Measurements from ENCODE around the gene FBXL17. TPM values are rescaled to one million over a fixed set of nuclear protein-coding genes. Genes with fewer than 3 reads are reported as not detected.

The FBXL17 gene
- polyA plus RNA-seq, 2 of the 4 experiments (the other 2 are of a cell fraction), result 8.7 to 9.1 TPM

GRCh38 chr5:107933326-107933725 lies 448.6 kb downstream of the FBXL17 start:
- Histone ChIP-seq H3K27ac (no peak overlapping the region), H3K4me1 (no peaks in the 10 kb centered on the region), H3K4me3 (no peak overlapping the region), H3K9me3 (no peaks in the 10 kb centered on the region), H3K4me2 (no peak overlapping the region)
- no peak for ATAC-seq
- no peak for TF ChIP-seq RAD21 (conservative IDR thresholded peaks at IDR 0.05 in 1 of 2, IDR thresholded peaks at IDR 0.05 in 1 of 2)
- TF ChIP-seq CBX8 (IDR thresholded peaks at IDR 0.05), result no peak
- TF ChIP-seq ZC3H11A (IDR thresholded peaks at IDR 0.05), result no peak
- TF ChIP-seq JUNB (IDR thresholded peaks at IDR 0.05), result no peak
- TF ChIP-seq HOXB5 (CRISPR knock-in tag; IDR thresholded peaks at IDR 0.05), result no peak
- no peak for TF ChIP-seq JUN (IDR thresholded peaks at IDR 0.05)
- TF ChIP-seq, protein P1, sequence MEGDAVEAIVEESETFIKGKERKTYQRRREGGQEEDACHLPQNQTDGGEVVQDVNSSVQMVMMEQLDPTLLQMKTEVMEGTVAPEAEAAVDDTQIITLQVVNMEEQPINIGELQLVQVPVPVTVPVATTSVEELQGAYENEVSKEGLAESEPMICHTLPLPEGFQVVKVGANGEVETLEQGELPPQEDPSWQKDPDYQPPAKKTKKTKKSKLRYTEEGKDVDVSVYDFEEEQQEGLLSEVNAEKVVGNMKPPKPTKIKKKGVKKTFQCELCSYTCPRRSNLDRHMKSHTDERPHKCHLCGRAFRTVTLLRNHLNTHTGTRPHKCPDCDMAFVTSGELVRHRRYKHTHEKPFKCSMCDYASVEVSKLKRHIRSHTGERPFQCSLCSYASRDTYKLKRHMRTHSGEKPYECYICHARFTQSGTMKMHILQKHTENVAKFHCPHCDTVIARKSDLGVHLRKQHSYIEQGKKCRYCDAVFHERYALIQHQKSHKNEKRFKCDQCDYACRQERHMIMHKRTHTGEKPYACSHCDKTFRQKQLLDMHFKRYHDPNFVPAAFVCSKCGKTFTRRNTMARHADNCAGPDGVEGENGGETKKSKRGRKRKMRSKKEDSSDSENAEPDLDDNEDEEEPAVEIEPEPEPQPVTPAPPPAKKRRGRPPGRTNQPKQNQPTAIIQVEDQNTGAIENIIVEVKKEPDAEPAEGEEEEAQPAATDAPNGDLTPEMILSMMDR (IDR thresholded peaks at IDR 0.05), result no peak
- no peak for TF ChIP-seq CBX2 (IDR thresholded peaks at IDR 0.05; ENCODE audit: borderline replicate concordance, low read depth)
- no peak for TF ChIP-seq SREBF2 (IDR thresholded peaks at IDR 0.05)
- no peak for TF ChIP-seq HOXB13 (CRISPR knock-in tag; IDR thresholded peaks at IDR 0.05; ENCODE audit: low read depth)
- no peak for DNase-seq (ENCODE audit: low read depth in 1 of 2, low spot score in 1 of 2)
- ChIA-PET POLR2A (no interaction called here), CTCF (no interaction called here)
- 71% methylated on average over 3 of the region's 3 CpGs for WGBS (ENCODE audit: missing lambda C conversion rate)
- no peak for FAIRE-seq

DNA sequence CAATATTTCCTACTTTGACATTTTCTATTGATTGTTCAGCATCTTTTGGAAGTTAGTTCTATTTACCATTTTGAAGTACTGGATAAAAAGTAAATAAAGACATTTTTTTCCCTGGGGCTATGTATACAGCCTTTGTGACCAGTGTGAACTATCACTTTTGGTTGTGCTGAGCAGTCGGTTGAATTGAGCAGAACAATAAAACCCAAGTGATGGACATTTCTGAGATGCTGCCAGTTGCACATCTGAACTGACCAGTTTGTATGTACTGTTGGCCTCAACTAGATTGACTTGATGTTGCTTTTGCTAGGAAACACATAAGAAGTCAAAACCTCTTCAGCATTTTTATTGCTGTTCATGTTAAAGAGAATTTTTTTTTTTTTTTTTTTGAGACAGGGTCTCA lies 451.0 kb downstream of the FBXL17 start:
- no peak overlapping the region for H3K4me3 ChIP-seq
- TF ChIP-seq ZFP36 (IDR thresholded peaks at IDR 0.05; ENCODE audit: borderline replicate concordance, partially characterized antibody) (no peak), GATA3 (IDR thresholded peaks at IDR 0.05; ENCODE audit: borderline replicate concordance) (no peak), ZC3H11A (IDR thresholded peaks at IDR 0.05) (no peak), TP53 (CRISPR knock-in tag; IDR thresholded peaks at IDR 0.05) (no peak), RCOR1 (IDR thresholded peaks at IDR 0.05; ENCODE audit: low read depth, low read length) (no peak), HEYL (CRISPR knock-in tag; IDR thresholded peaks at IDR 0.05) (no peak), JUN (IDR thresholded peaks at IDR 0.05) (no peak), MAZ (IDR thresholded peaks at IDR 0.05; ENCODE audit: borderline replicate concordance, low read depth, low read length) (no peak), ESRRA (IDR thresholded peaks at IDR 0.05; ENCODE audit: borderline replicate concordance, low read length) (no peak), MAFK (IDR thresholded peaks at IDR 0.05; ENCODE audit: partially characterized antibody) (no peak), BHLHE40 (IDR thresholded peaks at IDR 0.05; ENCODE audit: low read depth, low read length) (no peak), SREBF2 (IDR thresholded peaks at IDR 0.05) (no peak), KDM5A (IDR thresholded peaks at IDR 0.05) (no peak), EHMT2 (IDR thresholded peaks at IDR 0.05; ENCODE audit: low read depth) (no peak), CHD2 (IDR thresholded peaks at IDR 0.05; ENCODE audit: low read length, partially characterized antibody) (no peak), POLR2AphosphoS2 (conservative IDR thresholded peaks at IDR 0.05; ENCODE audit: low read length) (no peak), CEBPB (IDR thresholded peaks at IDR 0.05) (no peak)
- TF ChIP-seq, protein P2, sequence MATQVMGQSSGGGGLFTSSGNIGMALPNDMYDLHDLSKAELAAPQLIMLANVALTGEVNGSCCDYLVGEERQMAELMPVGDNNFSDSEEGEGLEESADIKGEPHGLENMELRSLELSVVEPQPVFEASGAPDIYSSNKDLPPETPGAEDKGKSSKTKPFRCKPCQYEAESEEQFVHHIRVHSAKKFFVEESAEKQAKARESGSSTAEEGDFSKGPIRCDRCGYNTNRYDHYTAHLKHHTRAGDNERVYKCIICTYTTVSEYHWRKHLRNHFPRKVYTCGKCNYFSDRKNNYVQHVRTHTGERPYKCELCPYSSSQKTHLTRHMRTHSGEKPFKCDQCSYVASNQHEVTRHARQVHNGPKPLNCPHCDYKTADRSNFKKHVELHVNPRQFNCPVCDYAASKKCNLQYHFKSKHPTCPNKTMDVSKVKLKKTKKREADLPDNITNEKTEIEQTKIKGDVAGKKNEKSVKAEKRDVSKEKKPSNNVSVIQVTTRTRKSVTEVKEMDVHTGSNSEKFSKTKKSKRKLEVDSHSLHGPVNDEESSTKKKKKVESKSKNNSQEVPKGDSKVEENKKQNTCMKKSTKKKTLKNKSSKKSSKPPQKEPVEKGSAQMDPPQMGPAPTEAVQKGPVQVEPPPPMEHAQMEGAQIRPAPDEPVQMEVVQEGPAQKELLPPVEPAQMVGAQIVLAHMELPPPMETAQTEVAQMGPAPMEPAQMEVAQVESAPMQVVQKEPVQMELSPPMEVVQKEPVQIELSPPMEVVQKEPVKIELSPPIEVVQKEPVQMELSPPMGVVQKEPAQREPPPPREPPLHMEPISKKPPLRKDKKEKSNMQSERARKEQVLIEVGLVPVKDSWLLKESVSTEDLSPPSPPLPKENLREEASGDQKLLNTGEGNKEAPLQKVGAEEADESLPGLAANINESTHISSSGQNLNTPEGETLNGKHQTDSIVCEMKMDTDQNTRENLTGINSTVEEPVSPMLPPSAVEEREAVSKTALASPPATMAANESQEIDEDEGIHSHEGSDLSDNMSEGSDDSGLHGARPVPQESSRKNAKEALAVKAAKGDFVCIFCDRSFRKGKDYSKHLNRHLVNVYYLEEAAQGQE (IDR thresholded peaks at IDR 0.05), result no peak
- FAIRE-seq (no peak), ATAC-seq (no peak), DNase-seq (ENCODE audit: low read depth in 1 of 2, low spot score in 1 of 2) (no peak)
- ChIA-PET CTCF (no interaction called here), POLR2A (no interaction called here)
- no peak overlapping the region for H3K27ac ChIP-seq
- H3K4me2 ChIP-seq, result no peak overlapping the region
- H3K4me1 ChIP-seq, result no peaks in the 10 kb centered on the region
- no peaks in the 10 kb centered on the region for H3K9me3 ChIP-seq
- 89% methylated on average over 1 of the region's 1 CpG for WGBS (ENCODE audit: missing lambda C conversion rate)

Measured in A549 (cell line).